ENCODE results near the gene ARHGAP10.

GRCh38 chr4:148092316-148093014, 360.6 kb downstream of the ARHGAP10 start:
- TF ChIP-seq, protein P1, sequence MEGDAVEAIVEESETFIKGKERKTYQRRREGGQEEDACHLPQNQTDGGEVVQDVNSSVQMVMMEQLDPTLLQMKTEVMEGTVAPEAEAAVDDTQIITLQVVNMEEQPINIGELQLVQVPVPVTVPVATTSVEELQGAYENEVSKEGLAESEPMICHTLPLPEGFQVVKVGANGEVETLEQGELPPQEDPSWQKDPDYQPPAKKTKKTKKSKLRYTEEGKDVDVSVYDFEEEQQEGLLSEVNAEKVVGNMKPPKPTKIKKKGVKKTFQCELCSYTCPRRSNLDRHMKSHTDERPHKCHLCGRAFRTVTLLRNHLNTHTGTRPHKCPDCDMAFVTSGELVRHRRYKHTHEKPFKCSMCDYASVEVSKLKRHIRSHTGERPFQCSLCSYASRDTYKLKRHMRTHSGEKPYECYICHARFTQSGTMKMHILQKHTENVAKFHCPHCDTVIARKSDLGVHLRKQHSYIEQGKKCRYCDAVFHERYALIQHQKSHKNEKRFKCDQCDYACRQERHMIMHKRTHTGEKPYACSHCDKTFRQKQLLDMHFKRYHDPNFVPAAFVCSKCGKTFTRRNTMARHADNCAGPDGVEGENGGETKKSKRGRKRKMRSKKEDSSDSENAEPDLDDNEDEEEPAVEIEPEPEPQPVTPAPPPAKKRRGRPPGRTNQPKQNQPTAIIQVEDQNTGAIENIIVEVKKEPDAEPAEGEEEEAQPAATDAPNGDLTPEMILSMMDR (IDR thresholded peaks at IDR 0.05): no peak
- TF ChIP-seq POLR2A (IDR thresholded peaks at IDR 0.05): no peak

Data from Peyer's patch (tissue), 4 donors.